ENCODE results near the gene ASTL. TPM values are rescaled to one million over a fixed set of nuclear protein-coding genes. Genes with fewer than 3 reads are reported as not detected.

ASTL gene
- polyA plus RNA-seq, 3 donors: 0.71 TPM; not detected in 2

DNA sequence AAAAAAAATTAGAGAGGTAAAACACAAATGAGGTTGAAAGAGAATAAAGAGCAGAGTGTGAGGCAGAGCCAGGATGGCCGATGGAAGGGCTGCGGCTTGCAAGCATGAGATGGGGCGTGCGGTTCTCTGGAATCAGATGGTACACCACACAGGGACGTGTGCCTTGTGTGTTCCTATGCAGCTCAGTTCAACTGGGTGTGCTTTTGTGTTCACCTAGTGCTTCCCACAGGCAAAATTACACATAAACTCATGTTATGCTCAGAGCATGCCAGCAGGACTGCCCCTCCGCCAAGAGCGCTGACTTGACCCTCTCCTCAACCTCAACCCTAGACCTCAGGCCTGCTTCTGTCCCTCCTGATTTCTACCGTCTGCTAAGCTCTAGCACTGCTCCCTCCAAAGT lies 45.9 kb upstream of the ASTL start:
- intact Hi-C loops (cut with micrococcal nuclease): no loop called here
- H3K27me3 Mint-ChIP-seq (ENCODE audit: low read depth in 3 of 3): no peaks in the 10 kb centered on the region
- Histone ChIP-seq H3K9ac (ENCODE audit: insufficient read depth, low read length, poor library complexity, severe bottlenecking) (no peak overlapping the region), H3K79me2 (ENCODE audit: insufficient read depth, low read length) (no peaks in the 10 kb centered on the region), H2AFZ (ENCODE audit: insufficient read depth, low read depth, low read length, poor library complexity, severe bottlenecking) (no peak overlapping the region), H3K4me1 (ENCODE audit: control insufficient read depth in 1 of 2, insufficient read depth in 2 of 2, low read length in 2 of 2) (no peaks in the 10 kb centered on the region), H3K36me3 (replicated peaks in 1 of 2; ENCODE audit: control insufficient read depth in 1 of 2, insufficient read depth in 2 of 2, low read length in 2 of 2) (peaks cover 40 to 56% of the 10 kb centered on the region in 2 donors), H3K27me3 (ENCODE audit: control insufficient read depth in 2 of 2, insufficient read depth in 2 of 2, low read length in 2 of 2) (no peaks in the 10 kb centered on the region), H4K20me1 (ENCODE audit: insufficient read depth, low read length) (peaks cover 20% of the 10 kb centered on the region), H3K4me3 (replicated peaks in 1 of 3; ENCODE audit: low read depth in 2 of 3, low read length in 3 of 3) (no peak overlapping the region), H3K27ac (ENCODE audit: low read depth in 1 of 2, low read length in 2 of 2) (peak overlapping the region in 1 of 2 donors; percentile 20), H3K4me2 (replicated peaks; ENCODE audit: extremely low read depth, low read length, poor library complexity, severe bottlenecking) (no peak overlapping the region), H3K9me3 (replicated peaks in 1 of 2; ENCODE audit: control insufficient read depth in 1 of 2, insufficient read depth in 1 of 2, low read length in 2 of 2) (no peaks in the 10 kb centered on the region)
- peaks cover 0 to 2% (median 0%) of the 10 kb centered on the region in 7 donors for H3K9me3 Mint-ChIP-seq
- 96% methylated on average over 7 of the region's 8 CpGs for WGBS (ENCODE audit: insufficient coverage)
- TF ChIP-seq, protein P1, sequence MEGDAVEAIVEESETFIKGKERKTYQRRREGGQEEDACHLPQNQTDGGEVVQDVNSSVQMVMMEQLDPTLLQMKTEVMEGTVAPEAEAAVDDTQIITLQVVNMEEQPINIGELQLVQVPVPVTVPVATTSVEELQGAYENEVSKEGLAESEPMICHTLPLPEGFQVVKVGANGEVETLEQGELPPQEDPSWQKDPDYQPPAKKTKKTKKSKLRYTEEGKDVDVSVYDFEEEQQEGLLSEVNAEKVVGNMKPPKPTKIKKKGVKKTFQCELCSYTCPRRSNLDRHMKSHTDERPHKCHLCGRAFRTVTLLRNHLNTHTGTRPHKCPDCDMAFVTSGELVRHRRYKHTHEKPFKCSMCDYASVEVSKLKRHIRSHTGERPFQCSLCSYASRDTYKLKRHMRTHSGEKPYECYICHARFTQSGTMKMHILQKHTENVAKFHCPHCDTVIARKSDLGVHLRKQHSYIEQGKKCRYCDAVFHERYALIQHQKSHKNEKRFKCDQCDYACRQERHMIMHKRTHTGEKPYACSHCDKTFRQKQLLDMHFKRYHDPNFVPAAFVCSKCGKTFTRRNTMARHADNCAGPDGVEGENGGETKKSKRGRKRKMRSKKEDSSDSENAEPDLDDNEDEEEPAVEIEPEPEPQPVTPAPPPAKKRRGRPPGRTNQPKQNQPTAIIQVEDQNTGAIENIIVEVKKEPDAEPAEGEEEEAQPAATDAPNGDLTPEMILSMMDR (IDR thresholded peaks at IDR 0.05): no peak
- H3K36me3 Mint-ChIP-seq: peaks cover 42 to 58% of the 10 kb centered on the region in 2 donors
- H3K4me3 Mint-ChIP-seq: no peak overlapping the region
- H3K4me1 Mint-ChIP-seq: peaks cover 3% of the 10 kb centered on the region
- no peak for DNase-seq
- peak overlapping the region in 4 of 7 donors; percentile 13 to 36 (median 30) for H3K27ac Mint-ChIP-seq

DNA sequence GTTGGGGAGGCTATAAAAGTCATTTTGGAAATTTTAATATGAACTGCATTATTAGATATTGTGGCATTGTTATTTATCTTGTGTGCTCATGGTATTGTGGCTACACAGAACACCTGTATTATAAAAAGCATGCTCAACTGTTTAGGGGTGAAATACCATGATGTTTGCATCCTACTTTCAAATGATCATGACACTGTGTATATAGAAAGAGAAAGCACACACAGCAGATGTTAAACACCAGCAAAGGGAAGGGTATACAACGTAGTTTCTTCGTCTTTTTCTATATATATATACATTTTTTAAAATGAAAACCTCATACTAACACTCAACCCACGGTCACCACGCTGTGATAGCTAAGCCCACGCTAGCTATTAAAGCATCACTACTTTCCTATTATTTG lies 43.2 kb upstream of the ASTL start:
- peaks cover 27 to 32% of the 10 kb centered on the region in 2 donors for H3K36me3 Mint-ChIP-seq
- Histone ChIP-seq H3K27ac (ENCODE audit: low read depth in 1 of 2, low read length in 2 of 2) (no peak overlapping the region), H3K4me2 (replicated peaks; ENCODE audit: extremely low read depth, low read length, poor library complexity, severe bottlenecking) (no peak overlapping the region), H3K4me3 (replicated peaks in 1 of 3; ENCODE audit: low read depth in 2 of 3, low read length in 3 of 3) (no peak overlapping the region), H3K9ac (ENCODE audit: insufficient read depth, low read length, poor library complexity, severe bottlenecking) (no peak overlapping the region), H3K9me3 (replicated peaks in 1 of 2; ENCODE audit: control insufficient read depth in 1 of 2, insufficient read depth in 1 of 2, low read length in 2 of 2) (no peaks in the 10 kb centered on the region), H3K79me2 (ENCODE audit: insufficient read depth, low read length) (no peaks in the 10 kb centered on the region), H3K27me3 (ENCODE audit: control insufficient read depth in 2 of 2, insufficient read depth in 2 of 2, low read length in 2 of 2) (no peaks in the 10 kb centered on the region), H3K4me1 (ENCODE audit: control insufficient read depth in 1 of 2, insufficient read depth in 2 of 2, low read length in 2 of 2) (no peaks in the 10 kb centered on the region), H4K20me1 (ENCODE audit: insufficient read depth, low read length) (peaks cover 13% of the 10 kb centered on the region), H3K36me3 (replicated peaks in 1 of 2; ENCODE audit: control insufficient read depth in 1 of 2, insufficient read depth in 2 of 2, low read length in 2 of 2) (peaks cover 27 to 29% of the 10 kb centered on the region in 2 donors), H2AFZ (ENCODE audit: insufficient read depth, low read depth, low read length, poor library complexity, severe bottlenecking) (no peak overlapping the region)
- H3K4me1 Mint-ChIP-seq: peaks cover 3% of the 10 kb centered on the region
- no peak for DNase-seq
- H3K9me3 Mint-ChIP-seq: peaks cover 0 to 2% (median 0%) of the 10 kb centered on the region in 7 donors
- no peak overlapping the region for H3K4me3 Mint-ChIP-seq
- WGBS (ENCODE audit: insufficient coverage): no CpG with 5 or more reads among the region's 5 CpGs
- TF ChIP-seq, protein P1 (IDR thresholded peaks at IDR 0.05): no peak
- intact Hi-C loops (cut with micrococcal nuclease): no loop called here
- H3K27ac Mint-ChIP-seq: no peak overlapping the region
- peaks cover 0 to 2% (median 0%) of the 10 kb centered on the region in 3 donors for H3K27me3 Mint-ChIP-seq (ENCODE audit: low read depth in 3 of 3)
